GM06990 (cell line): ENCODE data around the gene KRT14.
"Not testable (repeated sequence)": the region's sequence is repeated elsewhere in the genome, so short reads cannot be mapped to it uniquely, and the experiment has no call there.

ENCODE experiments used
- DNase-seq: peaks from one replicate; pipeline ENCODE4 v3.0.0-alpha.2; 2011; ENCODE audit not compliant: insufficient read length; ENCODE audit errors: extremely low read depth
- H3K27me3 ChIP-seq: replicated peaks from 2 replicates; pipeline ENCODE4 v1.6.0; 2011; ENCODE audit warnings: low read length; ENCODE audit not compliant: control insufficient read depth, insufficient read depth
- H3K36me3 ChIP-seq: 2 replicates; pipeline ENCODE4 v1.5.1; 2011; ENCODE audit warnings: low read length; ENCODE audit not compliant: control insufficient read depth, insufficient read depth
- H3K4me3 ChIP-seq: replicated peaks from 2 replicates; pipeline ENCODE4 v1.5.1; 2011; ENCODE audit warnings: low read depth, mild to moderate bottlenecking, control low read depth, low read length
- CTCF ChIP-seq: IDR thresholded peaks from 2 replicates; pipeline ENCODE4 v1.5.1; 2011; ENCODE audit warnings: low read length, control low read depth, mild to moderate bottlenecking, inconsistent platforms; ENCODE audit not compliant: insufficient read depth, poor library complexity, severe bottlenecking

The KRT14 gene

DNA sequence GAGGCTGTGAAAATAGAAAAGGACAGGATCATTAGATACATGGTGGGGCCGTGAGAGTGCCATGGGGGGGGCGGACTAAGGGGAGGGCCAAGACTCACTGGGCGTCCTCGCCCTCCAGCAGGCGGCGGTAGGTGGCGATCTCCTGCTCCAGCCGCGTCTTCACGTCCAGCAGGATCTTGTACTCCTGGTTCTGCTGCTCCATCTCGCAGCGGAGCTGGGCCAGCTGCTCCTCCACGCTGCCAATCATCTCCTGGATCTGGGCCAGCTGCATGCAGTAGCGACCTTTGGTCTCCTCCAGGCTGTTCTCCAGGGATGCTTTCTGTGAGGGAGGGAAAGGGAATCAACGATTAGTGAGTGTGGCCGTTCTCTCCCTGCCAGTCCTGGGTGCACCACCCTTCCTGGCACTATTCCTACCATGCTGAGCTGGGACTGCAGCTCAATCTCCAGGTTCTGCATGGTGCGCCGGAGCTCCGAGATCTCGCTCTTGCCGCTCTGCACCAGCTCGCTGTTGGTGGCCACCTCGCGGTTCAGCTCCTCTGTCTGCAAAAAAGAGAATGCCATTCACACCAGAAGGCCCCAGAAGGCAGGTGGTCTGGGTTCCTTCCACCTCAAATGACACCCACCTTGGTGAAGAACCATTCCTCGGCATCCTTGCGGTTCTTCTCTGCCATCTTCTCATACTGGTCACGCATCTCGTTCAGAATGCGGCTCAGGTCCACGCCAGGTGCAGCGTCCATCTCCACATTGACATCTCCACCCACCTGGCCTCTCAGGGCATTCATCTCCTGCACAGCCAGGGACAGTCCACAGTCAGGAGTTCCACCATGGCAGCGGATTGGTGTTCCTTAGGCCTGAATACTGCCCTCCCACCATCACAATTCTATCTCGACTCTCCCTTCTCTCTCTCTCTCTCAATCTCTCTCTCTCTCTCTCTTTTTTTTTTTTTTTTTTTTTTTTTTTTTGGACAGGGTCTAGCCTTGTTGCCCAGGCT, 3.3 kb downstream of the KRT14 start:
- peaks cover 1% of the 10 kb centered on the region; the same call in 1 of the 2 replicates for H3K27me3 ChIP-seq
- no peaks in the 10 kb centered on the region for H3K36me3 ChIP-seq
- no peak for DNase-seq
- no peak for TF ChIP-seq CTCF
- no peak overlapping the region for H3K4me3 ChIP-seq

GRCh38 chr17:41582061-41582968, 4.4 kb downstream of the KRT14 start:
- H3K27me3 ChIP-seq, H3K36me3 ChIP-seq, H3K4me3 ChIP-seq, DNase-seq: not testable (repeated sequence)

- TF ChIP-seq CTCF, result no peak
- H3K4me3 ChIP-seq, result no peak overlapping the region
- DNase-seq, result no peak
- no peaks in the 10 kb centered on the region for H3K36me3 ChIP-seq
- H3K27me3 ChIP-seq, result peaks cover 1% of the 10 kb centered on the region; the same call in 1 of the 2 replicates
Measured at GRCh38 chr17:41581366-41582060, 5.2 kb downstream of the KRT14 start.

- no peak overlapping the region for H3K4me3 ChIP-seq
- no peaks in the 10 kb centered on the region for H3K36me3 ChIP-seq
- TF ChIP-seq CTCF, result no peak
- DNase-seq, result no peak
- H3K27me3 ChIP-seq, result peaks cover 1% of the 10 kb centered on the region; the same call in 1 of the 2 replicates
Measured at GRCh38 chr17:41580687-41581365, 5.9 kb downstream of the KRT14 start.

GRCh38 chr17:41580244-41580575, 6.5 kb downstream of the KRT14 start:
- Histone ChIP-seq H3K27me3 (peaks cover 1% of the 10 kb centered on the region; the same call in 1 of the 2 replicates), H3K36me3 (no peaks in the 10 kb centered on the region), H3K4me3 (no peak overlapping the region)
- DNase-seq, result no peak
- TF ChIP-seq CTCF, result no peak
